T-helper 1 cell treated with Interleukin-12 subunit alpha and Interleukin-12 subunit beta and Interleukin-4 antibody, amounts not matched to agents 30 μg/mL and 1 μg/mL, for 36 hours (primary cell): ENCODE measurements around the gene CENPE.

Experiments
- H3K27ac Mint-ChIP-seq: one replicate; pipeline ENCODE4 v1.8.0; 2021; ENCODE audit warnings: mild to moderate bottlenecking, mixed read lengths
- H3K27me3 Mint-ChIP-seq: one replicate; pipeline ENCODE4 v1.8.0; 2021; ENCODE audit warnings: low read depth, mixed read lengths
- H3K36me3 Mint-ChIP-seq: one replicate; pipeline ENCODE4 v1.8.0; 2021; ENCODE audit warnings: low read depth, mixed read lengths
- H3K4me1 Mint-ChIP-seq: one replicate; pipeline ENCODE4 v1.8.0; 2021; ENCODE audit warnings: low read depth, mixed read lengths
- H3K4me3 Mint-ChIP-seq: one replicate; pipeline ENCODE4 v1.8.0; 2021; ENCODE audit warnings: mild to moderate bottlenecking, moderate library complexity, mixed read lengths
- H3K9me3 Mint-ChIP-seq: one replicate; pipeline ENCODE4 v1.8.0; 2021; ENCODE audit warnings: mixed read lengths

The CENPE gene

GRCh38 chr4:103099691-103100392 lies 98.3 kb downstream of the CENPE start, which contains the start of gene BDH2:
TSS of gene BDH2 (minus strand) at chr4:103099834. CDS start at chr4:103096254, 3,580 bp downstream.
- peak within 1 kb of the TSS; percentile 91 for H3K27ac Mint-ChIP-seq

DNA sequence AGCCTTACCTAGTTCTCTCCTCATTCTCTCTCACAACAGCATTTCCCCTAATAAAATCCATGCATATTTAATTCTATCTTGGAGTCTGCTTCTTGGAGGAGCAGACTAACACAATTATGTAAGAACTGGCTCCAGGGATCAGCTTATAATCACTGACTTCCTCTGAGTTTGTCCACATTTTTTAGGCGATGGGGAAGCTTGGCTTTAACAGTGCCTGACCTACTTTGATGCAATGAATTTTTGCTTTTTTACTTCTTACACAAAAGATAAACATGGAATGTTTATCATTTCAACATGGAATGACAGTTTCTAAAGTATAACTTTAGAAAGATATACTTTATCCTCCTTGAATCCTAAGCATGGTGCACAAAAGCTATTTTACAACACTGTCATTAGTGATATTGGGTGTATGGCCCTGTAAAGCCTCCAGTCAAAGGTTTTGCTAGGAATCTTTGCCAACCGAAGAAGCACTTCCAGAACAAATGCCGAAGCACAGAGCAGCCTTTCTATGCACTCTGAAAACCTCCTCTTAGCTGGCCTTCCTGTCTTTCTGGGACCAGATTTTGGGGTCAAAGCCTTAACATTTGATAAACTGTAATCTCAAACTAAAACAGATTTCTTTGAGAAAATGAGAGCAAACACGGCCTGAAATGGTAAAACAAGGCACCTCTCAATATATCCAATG lies 99.2 kb downstream of the CENPE start:
- H3K36me3 Mint-ChIP-seq: peaks cover 1% of the 10 kb centered on the region
- no peaks in the 10 kb centered on the region for H3K27me3 Mint-ChIP-seq
- H3K9me3 Mint-ChIP-seq: no peaks in the 10 kb centered on the region
- peak overlapping the region; percentile 93 for H3K4me3 Mint-ChIP-seq
- peaks cover 11% of the 10 kb centered on the region for H3K4me1 Mint-ChIP-seq
- peak overlapping the region; percentile 91 for H3K27ac Mint-ChIP-seq

More at GRCh38 chr4:103099691-103100392, 98.3 kb downstream of the CENPE start, which contains the start of gene BDH2:
- Mint-ChIP-seq H3K36me3 (no peaks in the 10 kb centered on the region), H3K4me1 (peaks cover 11% of the 10 kb centered on the region), H3K27me3 (no peaks in the 10 kb centered on the region), H3K4me3 (peak within 1 kb of the TSS; percentile 93), H3K9me3 (no peaks in the 10 kb centered on the region)

- H3K9me3 Mint-ChIP-seq: no peaks in the 10 kb centered on the region
- no peaks in the 10 kb centered on the region for H3K27me3 Mint-ChIP-seq
- H3K4me1 Mint-ChIP-seq: peaks cover 11% of the 10 kb centered on the region
- H3K36me3 Mint-ChIP-seq: peaks cover 2% of the 10 kb centered on the region
- peak overlapping the region; percentile 93 for H3K4me3 Mint-ChIP-seq
- H3K27ac Mint-ChIP-seq: no peak overlapping the region
These were observed 99.8 kb downstream of the CENPE start for GRCh38 chr4:103098341-103098740.

GRCh38 chr4:103097112-103097511 lies 101.0 kb downstream of the CENPE start:
- H3K9me3 Mint-ChIP-seq: no peaks in the 10 kb centered on the region
- H3K27me3 Mint-ChIP-seq: no peaks in the 10 kb centered on the region
- no peak overlapping the region for H3K27ac Mint-ChIP-seq
- peaks cover 2% of the 10 kb centered on the region for H3K36me3 Mint-ChIP-seq
- no peak overlapping the region for H3K4me3 Mint-ChIP-seq
- H3K4me1 Mint-ChIP-seq: peaks cover 21% of the 10 kb centered on the region

DNA sequence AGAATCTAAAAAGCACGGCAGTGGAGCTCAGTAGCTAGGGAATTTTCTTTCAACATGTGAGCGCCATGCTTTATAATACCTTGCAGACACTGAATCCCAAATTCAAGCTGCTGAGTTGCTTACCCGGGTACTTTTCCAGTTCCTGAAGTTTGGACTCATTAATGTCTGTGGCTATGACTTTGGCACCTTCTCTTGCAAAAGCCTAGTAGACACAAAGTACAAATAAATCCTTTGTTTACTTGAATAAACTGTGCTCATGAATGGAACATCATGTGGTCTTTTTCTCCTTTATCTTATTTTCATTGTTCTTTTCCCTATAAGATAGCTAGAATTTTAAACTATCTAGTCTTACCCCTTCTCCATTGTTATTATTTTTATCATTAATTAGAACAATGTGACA lies 103.1 kb downstream of the CENPE start:
- H3K36me3 Mint-ChIP-seq: peaks cover 5% of the 10 kb centered on the region
- no peaks in the 10 kb centered on the region for H3K27me3 Mint-ChIP-seq
- H3K4me1 Mint-ChIP-seq: peaks cover 27% of the 10 kb centered on the region
- H3K4me3 Mint-ChIP-seq: no peak overlapping the region
- no peaks in the 10 kb centered on the region for H3K9me3 Mint-ChIP-seq
- no peak overlapping the region for H3K27ac Mint-ChIP-seq

- Mint-ChIP-seq H3K27ac (peak overlapping the region; percentile 26), H3K4me3 (peak overlapping the region; percentile 58), H3K27me3 (no peaks in the 10 kb centered on the region), H3K36me3 (peaks cover 11% of the 10 kb centered on the region), H3K9me3 (no peaks in the 10 kb centered on the region), H3K4me1 (peaks cover 22% of the 10 kb centered on the region)
These were observed 105.9 kb downstream of the CENPE start for GRCh38 chr4:103092245-103092644.

DNA sequence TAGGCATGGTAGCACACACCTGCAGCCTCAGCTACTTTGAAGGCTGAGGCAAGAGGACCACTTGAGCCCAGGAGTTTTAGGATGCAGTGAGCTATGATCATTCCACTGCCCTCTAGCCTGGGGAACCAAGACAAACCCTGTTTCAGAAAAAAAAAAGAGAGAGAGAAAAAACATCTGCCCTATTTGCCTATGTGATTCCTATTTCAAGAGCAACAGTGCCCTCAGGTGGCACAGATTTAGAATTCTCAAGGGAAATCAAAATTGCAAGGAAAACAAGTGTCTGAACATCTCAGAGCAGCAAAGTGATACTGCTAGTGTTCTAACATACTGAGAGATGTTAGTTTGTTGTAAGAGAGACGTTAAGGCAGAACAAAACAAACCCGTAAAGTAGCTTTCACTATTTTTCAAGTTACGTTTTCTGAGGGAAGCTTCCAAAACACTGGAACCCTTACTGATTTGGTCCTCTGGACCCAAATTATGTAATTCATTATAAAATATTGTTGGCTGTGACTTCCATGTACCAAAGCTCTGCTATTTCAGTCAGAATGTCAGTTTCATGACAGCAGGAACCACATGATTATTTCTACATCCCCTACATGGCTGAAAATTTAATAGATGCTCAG lies 106.4 kb downstream of the CENPE start:
- Mint-ChIP-seq H3K36me3 (peaks cover 12% of the 10 kb centered on the region), H3K4me3 (peak overlapping the region; percentile 47), H3K27me3 (no peaks in the 10 kb centered on the region), H3K27ac (peak overlapping the region; percentile 43), H3K4me1 (peaks cover 22% of the 10 kb centered on the region), H3K9me3 (no peaks in the 10 kb centered on the region)

DNA sequence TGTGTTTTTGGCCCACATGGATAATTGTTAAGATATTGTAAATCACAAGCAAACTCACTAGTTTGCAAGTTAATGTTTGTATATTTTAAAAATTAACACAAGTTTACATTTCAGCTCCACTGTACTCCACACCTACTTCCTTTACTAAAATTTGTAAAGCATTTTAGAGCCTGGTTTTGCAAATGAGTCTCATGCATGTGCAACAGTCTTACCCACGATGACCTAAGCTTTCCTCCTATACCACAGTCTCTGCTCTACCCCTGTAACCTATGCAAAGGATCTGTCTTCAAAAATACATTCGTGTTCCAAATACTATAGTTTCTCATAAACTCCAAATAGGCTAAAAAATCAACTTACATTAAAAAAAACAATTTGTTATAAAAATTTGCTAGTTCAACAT lies 108.7 kb downstream of the CENPE start:
- Mint-ChIP-seq H3K27me3 (no peaks in the 10 kb centered on the region), H3K27ac (no peak overlapping the region), H3K4me1 (peaks cover 22% of the 10 kb centered on the region), H3K36me3 (peaks cover 15% of the 10 kb centered on the region), H3K9me3 (no peaks in the 10 kb centered on the region), H3K4me3 (no peak overlapping the region)

GRCh38 chr4:103086551-103086950 lies 111.6 kb downstream of the CENPE start:
- Mint-ChIP-seq H3K9me3 (no peaks in the 10 kb centered on the region), H3K27me3 (no peaks in the 10 kb centered on the region), H3K4me3 (no peak overlapping the region), H3K27ac (no peak overlapping the region), H3K4me1 (peaks cover 9% of the 10 kb centered on the region), H3K36me3 (peaks cover 16% of the 10 kb centered on the region)

GRCh38 chr4:103085555-103086196 lies 112.5 kb downstream of the CENPE start:
- peaks cover 20% of the 10 kb centered on the region for H3K36me3 Mint-ChIP-seq

DNA sequence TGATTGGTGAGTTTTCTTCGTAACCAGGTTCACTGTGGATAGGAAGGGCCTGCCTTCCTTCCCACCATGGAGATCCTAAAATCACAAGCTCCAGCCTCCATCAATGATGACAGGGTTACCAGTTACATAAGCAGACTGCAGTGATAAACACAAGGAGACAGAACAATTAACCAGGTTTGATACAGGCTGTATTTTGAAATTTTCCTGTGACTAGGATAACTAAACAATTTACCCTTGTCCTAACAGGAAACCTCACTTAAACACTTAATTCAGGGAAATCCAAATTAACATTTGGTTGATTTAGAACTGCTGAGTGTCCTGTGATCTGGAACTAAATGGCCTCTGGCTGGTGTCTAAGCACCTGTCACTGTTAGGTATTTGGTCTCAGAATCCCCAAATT lies 118.5 kb downstream of the CENPE start:
- Mint-ChIP-seq H3K9me3 (no peaks in the 10 kb centered on the region), H3K27ac (no peak overlapping the region), H3K36me3 (peaks cover 17% of the 10 kb centered on the region), H3K4me1 (peaks cover 31% of the 10 kb centered on the region), H3K27me3 (no peaks in the 10 kb centered on the region), H3K4me3 (no peak overlapping the region)

More at GRCh38 chr4:103085555-103086196, 112.5 kb downstream of the CENPE start:
- H3K4me3 Mint-ChIP-seq: no peak overlapping the region
- no peaks in the 10 kb centered on the region for H3K27me3 Mint-ChIP-seq
- no peak overlapping the region for H3K27ac Mint-ChIP-seq
- H3K9me3 Mint-ChIP-seq: no peaks in the 10 kb centered on the region
- H3K4me1 Mint-ChIP-seq: peaks cover 7% of the 10 kb centered on the region

DNA sequence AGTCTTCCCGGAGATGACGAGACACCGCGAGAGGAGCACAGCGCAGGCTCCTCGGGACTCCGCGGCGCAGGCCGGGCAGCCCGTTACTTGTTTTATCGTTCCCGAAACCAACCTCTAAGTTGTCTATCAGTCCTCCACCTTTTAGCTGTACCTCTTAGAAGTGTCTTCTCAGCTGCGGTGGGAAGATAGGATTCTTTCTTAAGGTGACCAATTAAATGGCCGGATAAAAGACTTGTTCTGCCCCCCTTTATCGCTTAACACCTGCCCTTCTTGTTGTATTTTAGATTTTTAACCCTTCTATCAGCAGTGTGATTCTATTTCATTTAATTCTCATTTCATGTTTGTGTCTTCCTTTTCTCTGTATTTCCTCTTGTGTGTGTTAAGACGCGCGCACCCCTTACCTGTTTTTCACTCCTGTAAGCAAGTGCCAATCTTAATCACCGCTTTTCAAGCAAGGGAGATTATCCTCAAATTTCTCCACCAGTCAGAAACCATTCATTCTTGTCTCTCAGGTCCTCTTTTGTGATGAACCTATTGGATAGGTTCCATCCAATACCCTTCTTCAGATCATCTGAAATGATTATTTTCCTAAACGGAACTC lies 121.3 kb downstream of the CENPE start, which contains the start of gene SLC9B2:
Gene SLC9B2, minus strand, starts transcription at position 15 of the 601 bp plus-strand sequence. CDS start 9,211 bp downstream, outside the sequence.
- Mint-ChIP-seq H3K9me3 (no peaks in the 10 kb centered on the region), H3K27me3 (no peaks in the 10 kb centered on the region), H3K27ac (peak within 1 kb of the TSS; percentile 98), H3K36me3 (peaks cover 26% of the 10 kb centered on the region), H3K4me1 (peaks cover 45% of the 10 kb centered on the region), H3K4me3 (peak within 1 kb of the TSS; percentile 89)

- Mint-ChIP-seq H3K9me3 (no peaks in the 10 kb centered on the region), H3K4me1 (peaks cover 45% of the 10 kb centered on the region), H3K27ac (peak overlapping the region; percentile 98), H3K4me3 (peak overlapping the region; percentile 89), H3K27me3 (no peaks in the 10 kb centered on the region), H3K36me3 (peaks cover 21% of the 10 kb centered on the region)
These were observed 122.0 kb downstream of the CENPE start for GRCh38 chr4:103075894-103076746.
